Upper lobe of left lung (tissue), 4 donors: ENCODE data around the gene CXCL16.

Experiments
- EP300 ChIP-seq, 4 donors: sonication (generic); formaldehyde crosslinking; IDR thresholded peaks; one replicate each; pipeline ENCODE4 v1.5.1; 2017; ENCODE audit warnings: antibody characterized with exemption in 4 of 4, control low read depth in 2 of 4
- POLR2A ChIP-seq, 4 donors: fragments of 450-650 bp; IDR thresholded peaks; one replicate each; pipeline ENCODE4 v1.5.1; 2016 to 2017; ENCODE audit warnings: antibody characterized with exemption in 4 of 4, mild to moderate bottlenecking in 2 of 4
- POLR2AphosphoS5 ChIP-seq, 2 donors: sonication (generic); formaldehyde crosslinking; IDR thresholded peaks; one replicate each; pipeline ENCODE4 v1.5.1; 2017; ENCODE audit warnings: antibody characterized with exemption in 2 of 2
- TF ChIP-seq, protein P1 (sequence below), 6 experiments: fragments of 450-650 bp in 4 of 6; fragments of 200-600 bp in 2 of 6; sonication (generic) in 2 of 6; IDR thresholded peaks; one replicate each; pipeline ENCODE4 v1.5.1; 2016 to 2019; ENCODE audit warnings: antibody characterized with exemption in 6 of 6

DNA sequence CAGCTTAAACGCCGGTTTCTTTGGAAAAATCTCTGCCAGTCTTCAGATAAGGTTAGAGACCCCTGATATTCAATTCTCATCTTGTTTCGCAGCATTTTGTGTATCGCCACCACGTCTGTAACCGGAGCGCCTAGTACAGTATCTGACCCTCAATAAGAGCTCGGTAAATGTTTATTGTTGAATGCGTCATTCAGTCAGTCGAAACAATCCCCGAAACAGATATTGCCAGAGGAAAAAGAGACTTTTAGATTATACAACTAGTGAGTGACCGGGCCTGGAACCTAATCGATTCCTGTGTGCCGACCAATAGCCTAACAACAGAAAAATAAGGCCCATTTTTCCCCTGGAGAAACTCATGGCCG, 36.4 kb downstream of the CXCL16 start:
- TF ChIP-seq EP300 (IDR thresholded peaks at IDR 0.05) (no peak), POLR2AphosphoS5 (IDR thresholded peaks at IDR 0.05) (no peak), POLR2A (IDR thresholded peaks at IDR 0.05) (no peak)
- TF ChIP-seq, protein P1, sequence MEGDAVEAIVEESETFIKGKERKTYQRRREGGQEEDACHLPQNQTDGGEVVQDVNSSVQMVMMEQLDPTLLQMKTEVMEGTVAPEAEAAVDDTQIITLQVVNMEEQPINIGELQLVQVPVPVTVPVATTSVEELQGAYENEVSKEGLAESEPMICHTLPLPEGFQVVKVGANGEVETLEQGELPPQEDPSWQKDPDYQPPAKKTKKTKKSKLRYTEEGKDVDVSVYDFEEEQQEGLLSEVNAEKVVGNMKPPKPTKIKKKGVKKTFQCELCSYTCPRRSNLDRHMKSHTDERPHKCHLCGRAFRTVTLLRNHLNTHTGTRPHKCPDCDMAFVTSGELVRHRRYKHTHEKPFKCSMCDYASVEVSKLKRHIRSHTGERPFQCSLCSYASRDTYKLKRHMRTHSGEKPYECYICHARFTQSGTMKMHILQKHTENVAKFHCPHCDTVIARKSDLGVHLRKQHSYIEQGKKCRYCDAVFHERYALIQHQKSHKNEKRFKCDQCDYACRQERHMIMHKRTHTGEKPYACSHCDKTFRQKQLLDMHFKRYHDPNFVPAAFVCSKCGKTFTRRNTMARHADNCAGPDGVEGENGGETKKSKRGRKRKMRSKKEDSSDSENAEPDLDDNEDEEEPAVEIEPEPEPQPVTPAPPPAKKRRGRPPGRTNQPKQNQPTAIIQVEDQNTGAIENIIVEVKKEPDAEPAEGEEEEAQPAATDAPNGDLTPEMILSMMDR (IDR thresholded peaks at IDR 0.05): no peak
